ENCODE measurements around the gene TIMP4. TPM values are rescaled to one million over a fixed set of nuclear protein-coding genes. Genes with fewer than 3 reads are reported as not detected.

TIMP4 gene
- total RNA-seq, 1 experiment from 2014 or later: 8.4 TPM

GRCh38 chr3:12107071-12107713, 51.5 kb downstream of the TIMP4 start:
- H3K27ac ChIP-seq (ENCODE audit: insufficient read length, low read depth, low read length): no peak overlapping the region
- WGBS (ENCODE audit: extremely low coverage, insufficient read length, low lambda C conversion rate): no CpG with 5 or more reads among the region's 8 CpGs
- no peak overlapping the region for H2AK5ac ChIP-seq (ENCODE audit: insufficient read length, low read length)
- no peak overlapping the region for H3K23ac ChIP-seq (ENCODE audit: insufficient read length, low read depth, low read length)
- H3K4ac ChIP-seq (ENCODE audit: low read depth, low read length): no peak overlapping the region
- DNase-seq: no peak
- no peaks in the 10 kb centered on the region for H3K23me2 ChIP-seq (ENCODE audit: insufficient read length, low read depth, low read length, poor library complexity, severe bottlenecking)
- no peaks in the 10 kb centered on the region for H3K9me3 ChIP-seq (ENCODE audit: control insufficient read depth, low read depth, low read length)
- no peaks in the 10 kb centered on the region for H3K27me3 ChIP-seq (ENCODE audit: insufficient read depth, low read length)
- H2BK120ac ChIP-seq (ENCODE audit: low read depth, low read length, poor library complexity, severe bottlenecking): no peak overlapping the region
- no peaks in the 10 kb centered on the region for H4K20me1 ChIP-seq (ENCODE audit: control insufficient read depth, insufficient read depth, insufficient read length)
- H3K18ac ChIP-seq (ENCODE audit: insufficient read length, low read depth, low read length): no peak overlapping the region
- no peak overlapping the region for H3K27ac Mint-ChIP-seq
- H2BK5ac ChIP-seq (ENCODE audit: insufficient read length, low read length): no peak overlapping the region
- H3K4me2 ChIP-seq (ENCODE audit: insufficient read depth, insufficient read length, low read length): no peak overlapping the region
- no peak overlapping the region for H3T11ph ChIP-seq (ENCODE audit: low read length)
- H2BK15ac ChIP-seq (ENCODE audit: low read depth, low read length): no peak overlapping the region
- no peak for TF ChIP-seq CTCF (conservative IDR thresholded peaks at IDR 0.05)
- H4K5ac ChIP-seq (ENCODE audit: insufficient read length, low read depth, low read length): no peak overlapping the region
- no peak overlapping the region for H2AFZ ChIP-seq (ENCODE audit: low read length)
- no peak overlapping the region for H4K8ac ChIP-seq (replicated peaks; ENCODE audit: insufficient read length, low read depth, low read length)
- peaks cover 11 to 18% (median 13%) of the 10 kb centered on the region in 3 experiments for H3K36me3 Mint-ChIP-seq (ENCODE audit: insufficient read depth in 1 of 3, low read depth in 3 of 3)
- no peaks in the 10 kb centered on the region for H3K79me1 ChIP-seq (ENCODE audit: insufficient read depth, low read depth, low read length, poor library complexity, severe bottlenecking)
- no peak overlapping the region for H3K56ac ChIP-seq (ENCODE audit: insufficient read length, low read depth, low read length)
- H2BK20ac ChIP-seq (ENCODE audit: low read depth, low read length, poor library complexity, severe bottlenecking): no peak overlapping the region
- H3K27me3 Mint-ChIP-seq (ENCODE audit: low read depth): peaks cover 3% of the 10 kb centered on the region; the same call in 1 of the 2 replicates
- no peak overlapping the region for H3K9ac ChIP-seq (ENCODE audit: extremely low read depth, insufficient read length, low read length)
- no peak overlapping the region for H3K4me3 Mint-ChIP-seq
- peaks cover 12 to 17% of the 10 kb centered on the region in 2 experiments for H3K9me3 Mint-ChIP-seq
- H3K4me1 ChIP-seq (ENCODE audit: insufficient read depth, low read length): no peaks in the 10 kb centered on the region
- no peak overlapping the region for H4K91ac ChIP-seq (ENCODE audit: insufficient read length, low read depth, low read length)
- no peaks in the 10 kb centered on the region for H3K79me2 ChIP-seq (ENCODE audit: insufficient read depth, low read length)
- no peak overlapping the region for H3K14ac ChIP-seq (ENCODE audit: insufficient read depth, low read length)
- H3K4me1 Mint-ChIP-seq: no peaks in the 10 kb centered on the region
- no peak overlapping the region for H2BK12ac ChIP-seq (ENCODE audit: insufficient read length, low read depth, low read length)

Other genes starting within 250 kb of the TIMP4 start
- gene SYN2, start 154.5 kb downstream of the TIMP4 start, total RNA-seq (2021): 5.0 and 6.0 TPM in 2 replicates
- 0.42 TPM in 1 of 2 replicates, not detected in the other for gene PPARG, start 130.2 kb upstream of the TIMP4 start, total RNA-seq (2021)